WTC11 (cell line): ENCODE measurements around the gene SLC45A1. TPM values are rescaled to one million over a fixed set of nuclear protein-coding genes. Genes with fewer than 3 reads are reported as not detected.
A peak's percentile ranks its signal among the peaks of the same experiment; 100 is the strongest.

Experiments
- ATAC-seq: fragments of 200-7000 bp; cut with Tn5 transposase; 2 replicates; pipeline ENCODE4 v1.10.0; 2021; ENCODE audit warnings: mild to moderate bottlenecking, moderate library complexity
- CTCF ChIA-PET: fragments of 300-600 bp; sonication (Branson Sonifier 250); formaldehyde crosslinking; loops from one replicate; lab custom pipeline; 2021; ENCODE audit warnings: antibody characterized with exemption; lab: Charles Lee
- POLR2A ChIA-PET: fragments of 350-600 bp; sonication (Branson Sonifier 250); formaldehyde crosslinking; loops from one replicate; lab custom pipeline; 2021; ENCODE audit warnings: antibody characterized with exemption; lab: Charles Lee
- DNase-seq: peaks from one replicate; pipeline ENCODE4 v3.0.0; 2021; ENCODE audit warnings: low spot score
- H3K27ac Mint-ChIP-seq: 2 replicates; pipeline ENCODE4 v1.8.0; 2021; ENCODE audit warnings: mixed read lengths
- H3K27me3 Mint-ChIP-seq: 2 replicates; pipeline ENCODE4 v1.8.0; 2021; ENCODE audit warnings: low read depth, mild to moderate bottlenecking, moderate library complexity, mixed read lengths
- H3K36me3 Mint-ChIP-seq: 2 replicates; pipeline ENCODE4 v1.8.0; 2021; ENCODE audit warnings: mixed read lengths
- H3K4me1 Mint-ChIP-seq: 2 replicates; pipeline ENCODE4 v1.8.0; 2022; ENCODE audit warnings: mixed read lengths
- H3K4me3 Mint-ChIP-seq: 2 replicates; pipeline ENCODE4 v1.8.0; 2021; ENCODE audit warnings: mild to moderate bottlenecking, moderate library complexity, mixed read lengths
- H3K9me3 Mint-ChIP-seq: 2 replicates; pipeline ENCODE4 v1.8.0; 2021; ENCODE audit warnings: mixed read lengths
- EMX1 ChIP-seq: fragments of 250-450 bp; sonication (Bioruptor Pico); IDR thresholded peaks from 2 replicates; pipeline ENCODE4 v1.8.0; 2021; ENCODE audit warnings: mild to moderate bottlenecking
- ESRRA ChIP-seq: sonication (generic); formaldehyde crosslinking; IDR thresholded peaks from 2 replicates; pipeline ENCODE4 v1.8.1; 2022; ENCODE audit warnings: mild to moderate bottlenecking, missing genetic modification reagents, borderline replicate concordance
- FOXP1 ChIP-seq: sonication (generic); formaldehyde crosslinking; IDR thresholded peaks from 2 replicates; pipeline ENCODE4 v1.8.0; 2022; ENCODE audit warnings: missing genetic modification reagents, mild to moderate bottlenecking, moderate library complexity, borderline replicate concordance
- GABPB1 ChIP-seq: sonication (generic); formaldehyde crosslinking; IDR thresholded peaks from 2 replicates; pipeline ENCODE4 v1.8.1; 2023; ENCODE audit warnings: mild to moderate bottlenecking, missing genetic modification reagents
- GRHL2 ChIP-seq: fragments of 250-450 bp; sonication (Bioruptor Pico); IDR thresholded peaks from 2 replicates; pipeline ENCODE4 v1.8.0; 2022; ENCODE audit warnings: mild to moderate bottlenecking, moderate library complexity; ENCODE audit not compliant: insufficient replicate concordance, severe bottlenecking
- GTF2I ChIP-seq: fragments of 250-450 bp; sonication (Bioruptor Pico); conservative IDR thresholded peaks from 2 replicates; pipeline ENCODE4 v1.4.0; 2021; ENCODE audit warnings: mild to moderate bottlenecking
- HMGA2 ChIP-seq: fragments of 250-450 bp; sonication (Bioruptor Pico); IDR thresholded peaks from 2 replicates; pipeline ENCODE4 v1.4.0; 2021; ENCODE audit warnings: mild to moderate bottlenecking, moderate library complexity
- PRRX2 ChIP-seq: fragments of 250-450 bp; sonication (Bioruptor Pico); IDR thresholded peaks from 2 replicates; pipeline ENCODE4 v1.8.0; 2021; ENCODE audit warnings: mild to moderate bottlenecking
- SMAD4 ChIP-seq: sonication (generic); formaldehyde crosslinking; IDR thresholded peaks from 2 replicates; pipeline ENCODE4 v1.8.0; 2022; ENCODE audit warnings: mild to moderate bottlenecking, missing genetic modification reagents
- TEAD1 ChIP-seq: sonication (generic); formaldehyde crosslinking; IDR thresholded peaks from 2 replicates; pipeline ENCODE4 v1.8.0; 2022; ENCODE audit warnings: mild to moderate bottlenecking, missing genetic modification reagents
- TEAD4 ChIP-seq: sonication (generic); formaldehyde crosslinking; IDR thresholded peaks from 2 replicates; pipeline ENCODE4 v1.8.0; 2022; ENCODE audit warnings: mild to moderate bottlenecking, missing genetic modification reagents
- ZNF232 ChIP-seq: sonication (generic); formaldehyde crosslinking; IDR thresholded peaks from 2 replicates; pipeline ENCODE4 v1.8.0; 2022; ENCODE audit warnings: mild to moderate bottlenecking, missing genetic modification reagents
- ZNF671 ChIP-seq: fragments of 250-450 bp; sonication (Bioruptor Pico); IDR thresholded peaks from 2 replicates; pipeline ENCODE4 v1.8.0; 2021; ENCODE audit warnings: mild to moderate bottlenecking
- total RNA-seq: library from RNA; stranded (reverse); gene quantifications from 3 replicates; pipeline ENCODE4 v1.2.3, GENCODE V29; 2021
- TF ChIP-seq, protein P1 (sequence below): fragments of 250-450 bp; sonication (Bioruptor Pico); IDR thresholded peaks from 2 replicates; pipeline ENCODE4 v1.9.0; 2021; ENCODE audit warnings: mild to moderate bottlenecking
- TF ChIP-seq, protein P2 (sequence below): fragments of 250-450 bp; sonication (Bioruptor Pico); conservative IDR thresholded peaks from 2 replicates; pipeline ENCODE4 v1.9.0; 2021; ENCODE audit warnings: mild to moderate bottlenecking
- TF ChIP-seq, protein P3 (sequence below): sonication (generic); formaldehyde crosslinking; IDR thresholded peaks from 2 replicates; pipeline ENCODE4 v1.8.0; 2022; ENCODE audit warnings: mild to moderate bottlenecking, missing genetic modification reagents
- TF ChIP-seq, protein P4 (sequence below): sonication (generic); formaldehyde crosslinking; IDR thresholded peaks from 2 replicates; pipeline ENCODE4 v1.8.1; 2022; ENCODE audit warnings: missing genetic modification reagents, borderline replicate concordance
- TF ChIP-seq, protein P5 (sequence below): fragments of 250-450 bp; sonication (Bioruptor Pico); IDR thresholded peaks from 2 replicates; pipeline ENCODE4 v1.9.0; 2021; ENCODE audit warnings: mild to moderate bottlenecking, borderline replicate concordance

The SLC45A1 gene
- total RNA-seq, 1 experiment from 2014 or later: 2.3 TPM

DNA sequence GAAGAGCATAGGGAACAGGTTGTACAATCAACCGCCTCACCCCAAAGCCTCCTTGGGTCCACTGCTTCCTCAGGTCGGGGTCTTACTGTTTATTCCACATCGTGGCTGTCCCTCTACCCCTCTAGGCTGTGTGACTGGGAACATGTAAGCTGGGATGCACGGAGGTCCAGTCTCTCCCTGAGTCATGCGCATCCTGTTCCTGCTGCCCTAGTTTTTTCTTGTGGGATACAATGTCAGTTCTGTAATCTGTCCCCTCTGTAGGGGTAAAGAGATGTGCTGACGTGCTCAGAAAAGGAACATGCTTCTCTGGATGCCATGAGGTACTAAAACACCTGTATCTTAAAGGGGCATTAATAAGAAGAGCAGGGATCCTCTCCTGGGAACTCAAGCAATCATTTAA, 66.2 kb downstream of the SLC45A1 start:
- Mint-ChIP-seq H3K9me3 (no peaks in the 10 kb centered on the region), H3K27me3 (no peaks in the 10 kb centered on the region), H3K4me1 (peaks cover 72% of the 10 kb centered on the region), H3K4me3 (no peak overlapping the region), H3K27ac (0 out of 2 replicates have a peak overlapping the region, but pooled peaks have one; percentile 28), H3K36me3 (peaks cover 5% of the 10 kb centered on the region; the same call in 1 of the 2 replicates)
- ChIA-PET CTCF (no interaction called here), POLR2A (no interaction called here)
- TF ChIP-seq TEAD1 (CRISPR knock-in tag) (no peak), HMGA2 (CRISPR knock-in tag) (no peak), FOXP1 (CRISPR knock-in tag) (no peak), EMX1 (CRISPR knock-in tag) (no peak), ZNF232 (no peak), PRRX2 (no peak)
- TF ChIP-seq, protein P1, sequence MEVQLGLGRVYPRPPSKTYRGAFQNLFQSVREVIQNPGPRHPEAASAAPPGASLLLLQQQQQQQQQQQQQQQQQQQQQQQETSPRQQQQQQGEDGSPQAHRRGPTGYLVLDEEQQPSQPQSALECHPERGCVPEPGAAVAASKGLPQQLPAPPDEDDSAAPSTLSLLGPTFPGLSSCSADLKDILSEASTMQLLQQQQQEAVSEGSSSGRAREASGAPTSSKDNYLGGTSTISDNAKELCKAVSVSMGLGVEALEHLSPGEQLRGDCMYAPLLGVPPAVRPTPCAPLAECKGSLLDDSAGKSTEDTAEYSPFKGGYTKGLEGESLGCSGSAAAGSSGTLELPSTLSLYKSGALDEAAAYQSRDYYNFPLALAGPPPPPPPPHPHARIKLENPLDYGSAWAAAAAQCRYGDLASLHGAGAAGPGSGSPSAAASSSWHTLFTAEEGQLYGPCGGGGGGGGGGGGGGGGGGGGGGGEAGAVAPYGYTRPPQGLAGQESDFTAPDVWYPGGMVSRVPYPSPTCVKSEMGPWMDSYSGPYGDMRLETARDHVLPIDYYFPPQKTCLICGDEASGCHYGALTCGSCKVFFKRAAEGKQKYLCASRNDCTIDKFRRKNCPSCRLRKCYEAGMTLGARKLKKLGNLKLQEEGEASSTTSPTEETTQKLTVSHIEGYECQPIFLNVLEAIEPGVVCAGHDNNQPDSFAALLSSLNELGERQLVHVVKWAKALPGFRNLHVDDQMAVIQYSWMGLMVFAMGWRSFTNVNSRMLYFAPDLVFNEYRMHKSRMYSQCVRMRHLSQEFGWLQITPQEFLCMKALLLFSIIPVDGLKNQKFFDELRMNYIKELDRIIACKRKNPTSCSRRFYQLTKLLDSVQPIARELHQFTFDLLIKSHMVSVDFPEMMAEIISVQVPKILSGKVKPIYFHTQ: no peak
- ATAC-seq (no peak), DNase-seq (no peak)

DNA sequence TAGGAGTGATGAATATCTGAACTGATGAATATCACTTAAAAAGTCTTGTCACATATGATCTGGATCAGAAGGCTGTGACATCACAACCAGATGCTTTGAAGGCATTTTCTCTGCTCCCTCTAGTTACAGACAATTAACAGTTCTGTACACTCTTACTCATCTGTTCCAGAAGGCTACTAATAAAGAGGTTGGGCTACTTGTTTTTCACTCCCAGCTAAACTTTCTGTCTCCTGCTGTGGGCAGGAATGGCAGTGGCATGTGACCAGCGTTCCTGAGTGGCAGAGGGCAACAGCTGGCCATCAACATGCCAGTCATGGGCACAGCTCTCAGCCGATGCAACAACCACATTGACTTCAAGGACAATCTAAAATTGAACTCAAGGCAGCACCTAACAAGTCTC, 66.7 kb downstream of the SLC45A1 start:
- TF ChIP-seq GTF2I (no peak), ZNF671 (CRISPR knock-in tag) (no peak)
- TF ChIP-seq, protein P2, sequence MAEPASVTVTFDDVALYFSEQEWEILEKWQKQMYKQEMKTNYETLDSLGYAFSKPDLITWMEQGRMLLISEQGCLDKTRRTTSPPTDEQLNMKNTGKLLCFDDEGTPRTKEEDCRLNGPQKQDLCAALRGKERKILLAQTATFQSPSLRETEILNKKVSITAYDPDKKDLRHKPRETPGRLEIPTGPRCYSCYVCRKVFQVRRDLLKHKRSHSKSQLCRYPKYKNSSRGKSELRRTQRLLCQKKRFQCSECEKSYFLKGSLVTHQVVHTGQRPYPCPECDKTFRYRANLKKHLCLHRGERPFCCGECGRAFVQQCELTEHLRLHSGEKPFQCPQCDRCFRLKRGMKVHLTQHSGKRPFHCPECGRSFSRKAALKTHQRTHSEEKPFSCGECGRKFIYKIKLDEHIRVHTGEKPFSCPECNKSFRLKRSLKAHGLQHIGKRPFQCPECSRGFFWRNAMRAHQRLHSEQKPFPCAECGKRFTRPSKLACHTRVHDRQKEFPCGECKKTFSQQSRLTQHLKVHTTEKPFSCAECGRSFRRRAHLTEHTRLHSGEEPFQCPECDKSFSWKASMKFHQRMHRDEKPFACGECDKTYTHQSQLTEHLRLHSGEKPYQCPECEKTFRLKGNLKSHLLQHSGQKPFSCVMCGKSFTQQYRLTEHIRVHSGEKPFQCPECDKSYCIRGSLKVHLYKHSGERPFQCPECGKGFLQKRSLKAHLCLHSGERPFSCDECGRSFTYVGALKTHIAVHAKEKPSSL (CRISPR knock-in tag): no peak
- TF ChIP-seq, protein P3, sequence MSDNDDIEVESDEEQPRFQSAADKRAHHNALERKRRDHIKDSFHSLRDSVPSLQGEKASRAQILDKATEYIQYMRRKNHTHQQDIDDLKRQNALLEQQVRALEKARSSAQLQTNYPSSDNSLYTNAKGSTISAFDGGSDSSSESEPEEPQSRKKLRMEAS (CRISPR knock-in tag): no peak
- Mint-ChIP-seq H3K4me1 (peaks cover 67% of the 10 kb centered on the region), H3K27ac (peak overlapping the region; percentile 83), H3K27me3 (no peaks in the 10 kb centered on the region), H3K4me3 (no peak overlapping the region), H3K9me3 (no peaks in the 10 kb centered on the region), H3K36me3 (peaks cover 5% of the 10 kb centered on the region; the same call in 1 of the 2 replicates)
- DNase-seq (no peak), ATAC-seq (no peak)
- CTCF ChIA-PET: interaction anchor here (0.9 to 1.6 kb wide), 3 partner anchors 10 to 59 kb away, joined by 3 read pairs; no protein-coding TSS in a partner anchor
- POLR2A ChIA-PET: no interaction called here

DNA sequence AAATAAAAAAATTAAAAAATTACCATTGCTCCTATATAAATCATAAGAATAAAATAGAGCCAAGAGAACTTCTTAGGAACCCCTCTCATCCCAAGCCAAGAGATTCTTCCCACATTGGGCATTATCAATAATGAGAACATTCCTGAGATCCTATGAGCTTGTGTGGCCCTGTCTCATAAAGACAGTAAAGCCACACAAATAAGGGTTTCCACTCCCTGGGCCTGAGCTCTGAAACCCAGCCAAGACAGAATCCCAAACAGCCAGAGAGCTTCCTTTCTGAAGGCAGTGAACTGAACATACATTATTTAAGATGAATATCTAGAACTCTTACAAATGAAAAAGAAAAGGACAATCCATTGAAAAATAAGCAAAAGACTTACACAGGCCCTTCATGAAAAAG, 68.3 kb downstream of the SLC45A1 start:
- ChIA-PET CTCF (interaction anchor here (1.0 to 1.6 kb wide), 3 partner anchors 12 to 72 kb away, joined by 3 to 4 read pairs (median 4); no protein-coding TSS in a partner anchor), POLR2A (no interaction called here)
- no peak for ATAC-seq
- TF ChIP-seq, protein P4, sequence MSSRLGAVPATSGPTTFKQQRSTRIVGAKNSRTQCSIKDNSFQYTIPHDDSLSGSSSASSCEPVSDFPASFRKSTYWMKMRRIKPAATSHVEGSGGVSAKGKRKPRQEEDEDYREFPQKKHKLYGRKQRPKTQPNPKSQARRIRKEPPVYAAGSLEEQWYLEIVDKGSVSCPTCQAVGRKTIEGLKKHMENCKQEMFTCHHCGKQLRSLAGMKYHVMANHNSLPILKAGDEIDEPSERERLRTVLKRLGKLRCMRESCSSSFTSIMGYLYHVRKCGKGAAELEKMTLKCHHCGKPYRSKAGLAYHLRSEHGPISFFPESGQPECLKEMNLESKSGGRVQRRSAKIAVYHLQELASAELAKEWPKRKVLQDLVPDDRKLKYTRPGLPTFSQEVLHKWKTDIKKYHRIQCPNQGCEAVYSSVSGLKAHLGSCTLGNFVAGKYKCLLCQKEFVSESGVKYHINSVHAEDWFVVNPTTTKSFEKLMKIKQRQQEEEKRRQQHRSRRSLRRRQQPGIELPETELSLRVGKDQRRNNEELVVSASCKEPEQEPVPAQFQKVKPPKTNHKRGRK (CRISPR knock-in tag): no peak
- TF ChIP-seq, protein P5, sequence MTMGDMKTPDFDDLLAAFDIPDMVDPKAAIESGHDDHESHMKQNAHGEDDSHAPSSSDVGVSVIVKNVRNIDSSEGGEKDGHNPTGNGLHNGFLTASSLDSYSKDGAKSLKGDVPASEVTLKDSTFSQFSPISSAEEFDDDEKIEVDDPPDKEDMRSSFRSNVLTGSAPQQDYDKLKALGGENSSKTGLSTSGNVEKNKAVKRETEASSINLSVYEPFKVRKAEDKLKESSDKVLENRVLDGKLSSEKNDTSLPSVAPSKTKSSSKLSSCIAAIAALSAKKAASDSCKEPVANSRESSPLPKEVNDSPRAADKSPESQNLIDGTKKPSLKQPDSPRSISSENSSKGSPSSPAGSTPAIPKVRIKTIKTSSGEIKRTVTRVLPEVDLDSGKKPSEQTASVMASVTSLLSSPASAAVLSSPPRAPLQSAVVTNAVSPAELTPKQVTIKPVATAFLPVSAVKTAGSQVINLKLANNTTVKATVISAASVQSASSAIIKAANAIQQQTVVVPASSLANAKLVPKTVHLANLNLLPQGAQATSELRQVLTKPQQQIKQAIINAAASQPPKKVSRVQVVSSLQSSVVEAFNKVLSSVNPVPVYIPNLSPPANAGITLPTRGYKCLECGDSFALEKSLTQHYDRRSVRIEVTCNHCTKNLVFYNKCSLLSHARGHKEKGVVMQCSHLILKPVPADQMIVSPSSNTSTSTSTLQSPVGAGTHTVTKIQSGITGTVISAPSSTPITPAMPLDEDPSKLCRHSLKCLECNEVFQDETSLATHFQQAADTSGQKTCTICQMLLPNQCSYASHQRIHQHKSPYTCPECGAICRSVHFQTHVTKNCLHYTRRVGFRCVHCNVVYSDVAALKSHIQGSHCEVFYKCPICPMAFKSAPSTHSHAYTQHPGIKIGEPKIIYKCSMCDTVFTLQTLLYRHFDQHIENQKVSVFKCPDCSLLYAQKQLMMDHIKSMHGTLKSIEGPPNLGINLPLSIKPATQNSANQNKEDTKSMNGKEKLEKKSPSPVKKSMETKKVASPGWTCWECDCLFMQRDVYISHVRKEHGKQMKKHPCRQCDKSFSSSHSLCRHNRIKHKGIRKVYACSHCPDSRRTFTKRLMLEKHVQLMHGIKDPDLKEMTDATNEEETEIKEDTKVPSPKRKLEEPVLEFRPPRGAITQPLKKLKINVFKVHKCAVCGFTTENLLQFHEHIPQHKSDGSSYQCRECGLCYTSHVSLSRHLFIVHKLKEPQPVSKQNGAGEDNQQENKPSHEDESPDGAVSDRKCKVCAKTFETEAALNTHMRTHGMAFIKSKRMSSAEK (CRISPR knock-in tag): no peak
- no peak for TF ChIP-seq ESRRA (CRISPR knock-in tag)
- TF ChIP-seq GABPB1 (CRISPR knock-in tag): no peak
- TF ChIP-seq GRHL2 (CRISPR knock-in tag): no peak
- TF ChIP-seq SMAD4 (CRISPR knock-in tag): no peak
- TF ChIP-seq TEAD4: no peak
- TF ChIP-seq, protein P2 (CRISPR knock-in tag): no peak

More for the DNA sequence above, 68.3 kb downstream of the SLC45A1 start:
- peaks cover 65% of the 10 kb centered on the region for H3K4me1 Mint-ChIP-seq
- H3K27ac Mint-ChIP-seq: peak overlapping the region; percentile 66; the same call in 1 of the 2 replicates
- H3K9me3 Mint-ChIP-seq: no peaks in the 10 kb centered on the region
- H3K36me3 Mint-ChIP-seq: peaks cover 3% of the 10 kb centered on the region; the same call in 1 of the 2 replicates
- H3K4me3 Mint-ChIP-seq: no peak overlapping the region
- no peak for DNase-seq
- no peaks in the 10 kb centered on the region for H3K27me3 Mint-ChIP-seq
